ENCODE measurements around the gene MRPS26. TPM values are rescaled to one million over a fixed set of nuclear protein-coding genes. Genes with fewer than 3 reads are reported as not detected.
"Not testable (repeated sequence)": the region's sequence is repeated elsewhere in the genome, so short reads cannot be mapped to it uniquely, and the experiment has no call there.

MRPS26 gene
- total RNA-seq, 2 experiments from 2014 or later, result 63.6 to 70.0 TPM

- DNase-seq (no peak), ATAC-seq (no peak)
- Mint-ChIP-seq H3K27me3 (peaks cover 6% of the 10 kb centered on the region), H3K9me3 (no peaks in the 10 kb centered on the region), H3K4me1 (ENCODE audit: low read depth) (peaks cover 19% of the 10 kb centered on the region), H3K36me3 (ENCODE audit: low read depth) (no peaks in the 10 kb centered on the region), H3K4me3 (no peak overlapping the region), H3K27ac (no peak overlapping the region)
- CTCF ChIA-PET, result interaction anchor here (4.4 kb wide), 1 partner anchor 21 kb away, joined by 27 read pairs; no protein-coding TSS in a partner anchor
- TF ChIP-seq, protein P1, sequence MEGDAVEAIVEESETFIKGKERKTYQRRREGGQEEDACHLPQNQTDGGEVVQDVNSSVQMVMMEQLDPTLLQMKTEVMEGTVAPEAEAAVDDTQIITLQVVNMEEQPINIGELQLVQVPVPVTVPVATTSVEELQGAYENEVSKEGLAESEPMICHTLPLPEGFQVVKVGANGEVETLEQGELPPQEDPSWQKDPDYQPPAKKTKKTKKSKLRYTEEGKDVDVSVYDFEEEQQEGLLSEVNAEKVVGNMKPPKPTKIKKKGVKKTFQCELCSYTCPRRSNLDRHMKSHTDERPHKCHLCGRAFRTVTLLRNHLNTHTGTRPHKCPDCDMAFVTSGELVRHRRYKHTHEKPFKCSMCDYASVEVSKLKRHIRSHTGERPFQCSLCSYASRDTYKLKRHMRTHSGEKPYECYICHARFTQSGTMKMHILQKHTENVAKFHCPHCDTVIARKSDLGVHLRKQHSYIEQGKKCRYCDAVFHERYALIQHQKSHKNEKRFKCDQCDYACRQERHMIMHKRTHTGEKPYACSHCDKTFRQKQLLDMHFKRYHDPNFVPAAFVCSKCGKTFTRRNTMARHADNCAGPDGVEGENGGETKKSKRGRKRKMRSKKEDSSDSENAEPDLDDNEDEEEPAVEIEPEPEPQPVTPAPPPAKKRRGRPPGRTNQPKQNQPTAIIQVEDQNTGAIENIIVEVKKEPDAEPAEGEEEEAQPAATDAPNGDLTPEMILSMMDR (IDR thresholded peaks at IDR 0.05), result no peak
- intact Hi-C loops (cut with micrococcal nuclease), result no loop called here
- POLR2A ChIA-PET, result no interaction called here
Measured at GRCh38 chr20:3074812-3075211, 29.0 kb downstream of the MRPS26 start.

DNA sequence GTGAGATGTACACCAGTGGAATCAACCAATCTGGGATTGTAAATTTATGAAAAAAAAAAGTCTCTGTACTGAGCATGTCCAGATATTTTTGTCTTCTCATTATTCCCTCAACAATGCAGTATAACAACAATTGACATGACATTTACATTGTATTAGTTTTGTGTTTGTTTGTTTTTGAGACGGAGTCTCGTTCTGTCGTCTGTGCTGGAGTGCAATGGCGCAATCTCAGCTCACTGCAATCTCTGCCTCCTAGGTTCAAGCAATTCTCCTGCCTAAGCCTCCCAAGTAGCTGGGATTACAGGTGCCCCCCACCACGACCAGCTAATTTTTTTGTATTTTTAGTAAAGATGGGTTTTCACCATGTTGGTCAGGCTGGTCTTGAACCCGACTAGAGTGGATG, 29.5 kb downstream of the MRPS26 start:
- intact Hi-C loops (cut with micrococcal nuclease); H3K27me3 Mint-ChIP-seq; ATAC-seq; DNase-seq; H3K27ac Mint-ChIP-seq; H3K9me3 Mint-ChIP-seq; H3K36me3 Mint-ChIP-seq (ENCODE audit: low read depth); H3K4me3 Mint-ChIP-seq: not testable (repeated sequence)
- CTCF ChIA-PET, result interaction anchor here (4.4 kb wide), 1 partner anchor 22 kb away, joined by 27 read pairs; no protein-coding TSS in a partner anchor
- POLR2A ChIA-PET, result interaction anchor here (1.6 kb wide), 1 partner anchor 10 kb away, joined by 3 read pairs; the partner anchor contains the start of gene AVP
- H3K4me1 Mint-ChIP-seq (ENCODE audit: low read depth), result peaks cover 19% of the 10 kb centered on the region

- ATAC-seq (peak; percentile 38), DNase-seq (peak; percentile 39)
- CTCF ChIA-PET, result interaction anchor here (0.6 to 4.4 kb wide), 11 partner anchors 15 to 388 kb away, joined by 3 to 27 read pairs (median 4); no protein-coding TSS in a partner anchor
- TF ChIP-seq, protein P1 (IDR thresholded peaks at IDR 0.05), result no peak
- peaks cover 9% of the 10 kb centered on the region for H3K4me1 Mint-ChIP-seq (ENCODE audit: low read depth)
- no peaks in the 10 kb centered on the region for H3K36me3 Mint-ChIP-seq (ENCODE audit: low read depth)
- H3K27ac Mint-ChIP-seq, result no peak overlapping the region
- H3K27me3 Mint-ChIP-seq, result peaks cover 27% of the 10 kb centered on the region
- POLR2A ChIA-PET, result interaction anchor here (0.6 to 1.3 kb wide), 3 partner anchors 10 to 91 kb away, joined by 3 read pairs; no protein-coding TSS in a partner anchor
- intact Hi-C loops (cut with micrococcal nuclease), result no loop called here
- no peaks in the 10 kb centered on the region for H3K9me3 Mint-ChIP-seq
- H3K4me3 Mint-ChIP-seq, result peak overlapping the region; percentile 2
Measured at GRCh38 chr20:3077618-3078134, 31.8 kb downstream of the MRPS26 start.

- ATAC-seq, result no peak
- CTCF ChIA-PET, result no interaction called here
Measured at GRCh38 chr20:3080939-3081388, 35.1 kb downstream of the MRPS26 start.

GRCh38 chr20:3081641-3082040, 35.8 kb downstream of the MRPS26 start:
- no peak for ATAC-seq
- no peak overlapping the region for H3K4me3 Mint-ChIP-seq

More at GRCh38 chr20:3080939-3081388, 35.1 kb downstream of the MRPS26 start:
- POLR2A ChIA-PET, result no interaction called here
- peaks cover 43% of the 10 kb centered on the region for H3K27me3 Mint-ChIP-seq
- intact Hi-C loops (cut with micrococcal nuclease), result no loop called here
- TF ChIP-seq, protein P1 (IDR thresholded peaks at IDR 0.05), result no peak
- no peak overlapping the region for H3K4me3 Mint-ChIP-seq
- no peak for DNase-seq
- H3K4me1 Mint-ChIP-seq (ENCODE audit: low read depth), result peaks cover 10% of the 10 kb centered on the region
- H3K36me3 Mint-ChIP-seq (ENCODE audit: low read depth), result no peaks in the 10 kb centered on the region
- H3K9me3 Mint-ChIP-seq, result no peaks in the 10 kb centered on the region
- H3K27ac Mint-ChIP-seq, result no peak overlapping the region

More at GRCh38 chr20:3081641-3082040, 35.8 kb downstream of the MRPS26 start:
- Mint-ChIP-seq H3K9me3 (no peaks in the 10 kb centered on the region), H3K4me1 (ENCODE audit: low read depth) (peaks cover 10% of the 10 kb centered on the region), H3K27ac (no peak overlapping the region), H3K27me3 (peaks cover 43% of the 10 kb centered on the region), H3K36me3 (ENCODE audit: low read depth) (no peaks in the 10 kb centered on the region)
- TF ChIP-seq, protein P1 (IDR thresholded peaks at IDR 0.05), result no peak
- ChIA-PET POLR2A (no interaction called here), CTCF (no interaction called here)
- intact Hi-C loops (cut with micrococcal nuclease), result no loop called here
- no peak for DNase-seq
